Breast epithelium (tissue), 3 donors: ENCODE data around the gene ACYP1.

Experiments
- CTCF ChIP-seq, 3 donors: fragments of 450-650 bp; IDR thresholded peaks; one replicate each; pipeline ENCODE4 v1.5.1; 2016 to 2017; ENCODE audit warnings: antibody characterized with exemption in 3 of 3, mild to moderate bottlenecking in 3 of 3, moderate library complexity in 3 of 3
- POLR2A ChIP-seq: fragments of 450-650 bp; IDR thresholded peaks from one replicate; pipeline ENCODE4 v1.6.1; 2016; ENCODE audit warnings: antibody characterized with exemption, mild to moderate bottlenecking, moderate library complexity
- POLR2AphosphoS5 ChIP-seq, 3 donors: sonication (generic); formaldehyde crosslinking; IDR thresholded peaks; one replicate each; pipeline ENCODE4 v1.6.1; 2017; ENCODE audit warnings: antibody characterized with exemption in 3 of 3

GRCh38 chr14:75091251-75091650 is 27.4 kb upstream of the ACYP1 start:
- TF ChIP-seq CTCF (IDR thresholded peaks at IDR 0.05) (no peak), POLR2AphosphoS5 (IDR thresholded peaks at IDR 0.05) (no peak), POLR2A (no peak)
